NOMO-1 (cell line): Measurements from ENCODE around the gene NADSYN1.
"Not testable (repeated sequence)": the region's sequence is repeated elsewhere in the genome, so short reads cannot be mapped to it uniquely, and the experiment has no call there.

Source experiments
- DNase-seq, 2 experiments: peaks; one replicate each; lab custom pipeline; 2025; ENCODE audit not compliant: unreplicated experiment in 2 of 2; lab: John Stamatoyannopoulos, UW

Gene NADSYN1

DNA sequence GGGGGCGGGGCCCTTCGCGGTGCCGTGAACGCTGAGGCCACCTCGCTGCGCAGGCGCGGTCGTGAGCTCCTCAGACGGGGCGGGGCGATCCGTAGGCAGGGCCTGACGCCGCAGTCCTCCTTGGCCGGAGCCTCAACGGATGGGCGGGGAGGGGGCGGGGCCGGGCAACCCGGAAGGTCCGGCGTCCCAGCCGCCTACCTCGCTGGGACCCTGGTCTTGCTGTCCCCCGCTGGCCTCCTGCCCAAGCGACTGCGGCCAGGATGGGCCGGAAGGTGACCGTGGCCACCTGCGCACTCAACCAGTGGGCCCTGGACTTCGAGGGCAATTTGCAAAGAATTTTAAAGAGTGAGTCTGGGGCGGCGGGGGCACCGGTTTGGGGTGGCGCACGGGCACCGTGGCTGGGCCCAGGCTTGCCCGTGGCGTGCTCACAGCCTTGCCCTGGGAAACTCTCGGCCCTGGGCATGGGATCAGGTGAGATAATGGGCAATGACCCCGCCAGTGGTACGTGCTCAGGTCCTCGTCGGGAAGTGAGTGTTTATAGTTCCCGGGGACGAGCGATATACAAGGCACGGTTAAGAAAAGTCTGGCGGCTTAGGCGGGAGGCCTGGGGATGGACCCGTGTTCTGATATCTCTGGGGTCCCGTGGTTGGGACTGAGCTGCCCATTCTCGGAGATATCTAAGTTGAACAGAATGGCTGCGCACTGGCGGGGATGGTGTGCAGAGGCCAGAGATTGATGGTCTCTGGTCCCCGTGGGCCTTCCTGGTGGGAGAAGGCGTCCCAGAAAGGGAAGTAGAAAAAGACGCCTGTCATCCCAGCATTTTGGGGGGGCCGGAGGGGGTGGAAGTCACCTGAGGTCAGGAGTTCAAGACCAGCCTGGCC, at the start of gene NADSYN1:
NADSYN1 (plus strand) TSS at position 167 of the 881 bp plus-strand sequence; CDS start at position 261, 94 bp downstream.
- peak; percentile 88 to 89 for DNase-seq

DNA sequence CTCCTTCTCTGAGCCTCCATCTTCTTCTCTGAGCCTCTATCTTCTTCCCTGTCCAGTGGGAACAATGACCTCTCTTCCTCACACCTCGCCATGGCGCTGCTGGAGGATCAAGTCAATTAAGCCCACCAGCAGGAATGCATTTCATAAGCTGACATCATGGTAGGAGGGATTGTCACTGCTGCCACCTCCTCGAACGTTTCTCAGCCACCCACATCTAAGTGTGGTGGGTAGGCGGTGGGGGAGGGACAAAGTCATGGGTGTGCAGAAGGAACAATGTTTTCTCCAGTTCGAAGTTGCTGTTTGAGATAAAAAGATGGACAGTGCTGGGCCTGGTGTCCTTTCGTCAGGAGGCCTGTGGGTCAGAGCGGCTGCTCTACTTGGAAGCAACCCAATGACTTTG, 48.8 kb upstream of the NADSYN1 start:
- DNase-seq = no peak

DNA sequence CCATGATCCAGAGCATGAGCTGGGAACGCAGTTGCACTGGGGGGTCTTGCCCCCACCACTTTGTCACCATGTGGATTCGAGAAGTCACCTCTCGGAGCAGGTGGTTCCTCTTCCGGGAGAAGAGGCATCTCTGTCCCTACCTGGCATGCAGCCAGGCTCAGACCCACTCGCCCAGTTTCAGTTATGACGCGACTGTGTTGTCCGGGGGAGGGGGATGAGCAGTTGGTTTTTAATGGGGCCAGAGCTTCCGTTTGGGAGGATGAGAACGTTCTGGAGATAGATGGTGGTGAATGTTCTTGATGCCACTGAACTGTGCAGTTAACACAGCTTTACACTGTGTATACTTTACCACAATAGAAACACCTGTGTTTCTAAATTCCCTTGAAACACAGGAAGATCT, 46.3 kb upstream of the NADSYN1 start:
- no peak for DNase-seq

DNA sequence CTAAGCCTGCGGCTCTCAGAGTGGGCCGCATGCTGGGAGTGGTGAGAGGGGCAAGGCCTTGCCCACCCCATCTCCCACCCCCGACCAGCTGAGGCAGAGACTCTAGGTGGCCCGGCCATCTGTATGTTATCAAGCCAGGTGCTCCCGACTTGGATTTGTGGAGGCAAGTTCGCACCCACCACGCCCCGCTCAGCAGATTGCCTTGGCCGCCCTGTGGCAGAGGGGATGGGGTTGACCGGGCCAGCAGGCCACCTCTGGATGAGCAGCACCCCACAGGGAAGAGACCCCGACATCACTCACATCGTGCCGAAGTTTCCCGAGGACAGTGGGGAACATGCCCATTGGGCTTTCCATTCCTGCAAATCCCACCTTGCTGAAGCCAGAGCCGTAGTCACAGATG, 45.6 kb upstream of the NADSYN1 start:
- DNase-seq = no peak

DNA sequence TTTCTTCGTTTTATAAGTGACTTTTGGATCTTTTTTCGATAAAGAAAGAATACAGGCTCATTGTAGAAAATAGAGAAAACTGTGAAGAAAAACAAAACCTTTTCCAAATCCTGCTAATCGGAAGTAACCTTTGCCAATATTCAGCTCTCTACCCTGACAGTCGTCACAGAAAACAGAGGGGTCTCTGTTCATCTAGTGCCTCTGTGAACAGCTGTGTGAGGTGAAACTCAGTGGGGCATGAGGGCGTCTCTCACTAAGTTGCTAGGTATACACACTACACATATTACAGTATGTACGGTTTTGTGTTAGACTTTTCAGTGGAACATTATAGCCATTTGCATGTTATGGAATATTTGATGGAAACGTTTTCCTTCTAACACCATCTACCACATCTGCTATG, 44.2 kb upstream of the NADSYN1 start:
- no peak for DNase-seq

DNA sequence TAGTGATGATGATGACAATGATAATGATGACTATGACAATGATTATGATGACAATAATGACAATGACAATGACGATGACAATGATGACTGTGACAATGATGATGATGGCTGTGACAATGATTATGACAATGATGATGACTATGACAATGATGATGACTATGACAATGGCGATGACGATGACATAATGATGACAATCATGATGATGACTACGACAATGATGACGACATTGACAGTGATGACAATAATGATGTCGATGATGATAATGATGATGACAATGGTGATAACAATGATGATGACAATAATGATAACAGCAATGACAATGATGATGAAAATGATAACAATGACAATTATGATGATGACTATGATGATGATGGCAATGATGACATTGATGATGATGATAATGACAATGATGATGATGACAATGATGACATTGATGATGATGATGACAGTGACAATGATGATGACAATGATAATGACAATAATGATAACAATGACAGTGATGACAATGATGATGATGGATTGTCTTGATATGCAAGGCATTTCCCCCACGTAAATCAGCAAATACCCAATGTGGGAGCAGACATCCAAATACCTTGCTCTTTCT, 42.5 kb upstream of the NADSYN1 start:
- no peak for DNase-seq

DNA sequence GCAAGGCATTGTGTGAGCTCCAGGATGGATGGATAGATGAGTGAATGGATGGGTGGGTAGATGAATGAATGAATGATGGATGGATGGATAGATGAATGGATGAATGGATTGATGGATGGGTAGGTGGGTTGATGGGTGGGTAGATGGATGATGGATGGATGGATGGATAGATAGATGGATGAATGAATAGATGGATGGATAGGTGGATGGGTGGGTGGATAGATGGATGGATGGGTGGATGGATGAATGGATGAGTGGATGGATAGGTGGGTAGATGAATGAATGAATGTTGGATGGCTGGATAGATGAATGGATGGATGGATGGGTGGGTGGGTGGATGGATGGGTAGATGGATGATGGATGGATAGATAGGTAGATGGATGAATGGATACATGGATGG, 38.4 kb upstream of the NADSYN1 start:
- no peak for DNase-seq

DNA sequence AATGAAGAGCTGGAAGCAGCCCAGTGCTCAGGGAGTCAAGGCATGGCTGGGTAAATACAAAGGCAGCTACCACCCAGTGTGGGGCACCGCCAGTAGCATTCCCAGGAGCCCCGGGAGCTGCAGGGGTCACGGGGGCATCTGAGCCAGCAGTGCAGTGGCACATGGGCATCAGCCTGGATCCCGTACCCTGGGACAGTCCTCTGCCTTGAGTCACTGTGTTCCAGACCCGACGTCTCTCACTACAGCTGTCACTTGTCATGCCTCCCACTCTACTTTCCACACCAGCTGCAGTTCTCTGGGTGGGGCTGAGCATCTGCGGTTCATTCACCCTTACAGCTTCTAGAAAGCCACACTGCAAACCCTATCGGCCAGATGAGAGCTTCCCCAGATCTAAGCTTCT, 34.4 kb upstream of the NADSYN1 start:
- DNase-seq = no peak

DNA sequence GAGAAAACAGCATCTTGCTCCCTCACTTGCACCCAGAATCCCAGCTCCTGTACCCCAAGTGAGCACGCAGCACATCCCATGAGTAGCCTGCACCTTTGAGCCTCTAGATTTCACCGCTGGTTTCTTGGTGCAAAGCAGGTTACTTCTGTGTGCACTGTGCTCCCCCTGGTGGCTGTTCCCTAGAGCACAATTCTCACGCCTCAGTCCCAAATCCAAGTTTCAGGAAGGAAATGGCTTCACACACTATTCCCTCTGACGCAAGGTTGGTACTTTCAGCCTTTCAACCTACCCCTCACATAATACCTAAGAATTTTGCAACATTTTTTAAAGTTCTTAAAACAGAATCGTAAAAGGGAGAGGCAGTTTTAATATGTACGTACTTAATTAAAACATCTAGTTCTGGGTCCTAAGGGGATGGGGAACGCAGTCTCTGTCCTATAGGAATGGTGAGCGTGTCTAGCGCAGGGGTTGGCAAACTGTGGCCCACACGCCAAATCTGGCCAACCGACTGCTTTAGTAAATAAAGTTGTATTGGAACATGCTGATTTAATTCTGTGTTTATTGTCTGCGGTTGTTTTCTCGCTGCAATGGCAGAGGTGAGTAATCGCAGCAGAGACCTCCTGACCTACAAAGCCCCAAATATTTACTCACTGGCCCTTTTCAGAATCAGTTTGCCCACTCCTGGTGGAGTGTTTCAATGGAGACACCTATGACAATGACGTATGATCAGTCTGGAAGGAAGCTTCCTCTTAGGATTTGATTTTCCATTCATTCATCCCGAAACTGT, 32.4 kb upstream of the NADSYN1 start:
- peak; percentile 8 to 23 for DNase-seq

DNA sequence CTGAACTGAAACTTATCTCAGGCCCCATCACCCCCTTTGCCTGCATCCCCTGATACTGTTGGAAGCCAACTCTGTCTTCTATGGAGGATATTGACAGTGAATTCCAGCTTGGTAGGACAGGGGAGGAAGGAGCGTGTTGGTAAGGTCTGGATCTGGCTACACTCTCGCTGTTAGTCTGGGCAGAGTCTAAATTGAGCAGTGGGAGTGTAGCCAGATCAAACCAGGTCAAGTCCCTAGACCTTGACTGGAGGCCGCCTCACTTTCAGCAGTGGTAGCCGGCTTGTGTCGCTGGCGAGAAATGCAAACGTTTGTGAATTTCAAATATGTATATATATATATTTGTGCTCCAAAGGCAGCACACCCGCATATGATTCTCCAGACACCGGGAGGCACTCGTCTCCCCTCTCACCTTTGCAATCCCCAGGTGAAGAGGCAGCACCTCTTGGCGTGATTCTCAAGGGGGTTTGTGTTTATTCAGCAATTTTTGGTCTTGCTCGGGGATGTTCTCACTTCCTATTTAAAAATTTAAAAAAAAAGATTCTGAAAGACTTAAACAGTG, 31.5 kb upstream of the NADSYN1 start:
- no peak for DNase-seq

DNA sequence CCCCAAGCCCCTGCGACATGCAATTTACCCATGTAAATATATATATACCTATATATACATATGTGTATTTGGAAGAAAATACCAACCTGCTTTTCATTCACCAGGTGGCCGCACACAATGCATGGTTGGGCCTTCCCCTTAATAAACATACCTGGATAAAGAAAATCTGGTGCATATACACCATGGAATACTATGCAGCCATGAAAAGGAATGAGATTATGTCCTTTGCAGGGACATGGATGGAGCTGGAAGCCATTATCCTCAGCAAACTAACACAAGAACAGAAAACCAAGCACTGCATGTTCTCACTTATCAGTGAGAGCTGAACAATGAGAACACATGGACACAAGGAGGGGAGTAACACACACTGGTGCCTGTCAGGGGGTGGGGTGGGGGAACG, 30.7 kb upstream of the NADSYN1 start:
- DNase-seq = not testable (repeated sequence)

DNA sequence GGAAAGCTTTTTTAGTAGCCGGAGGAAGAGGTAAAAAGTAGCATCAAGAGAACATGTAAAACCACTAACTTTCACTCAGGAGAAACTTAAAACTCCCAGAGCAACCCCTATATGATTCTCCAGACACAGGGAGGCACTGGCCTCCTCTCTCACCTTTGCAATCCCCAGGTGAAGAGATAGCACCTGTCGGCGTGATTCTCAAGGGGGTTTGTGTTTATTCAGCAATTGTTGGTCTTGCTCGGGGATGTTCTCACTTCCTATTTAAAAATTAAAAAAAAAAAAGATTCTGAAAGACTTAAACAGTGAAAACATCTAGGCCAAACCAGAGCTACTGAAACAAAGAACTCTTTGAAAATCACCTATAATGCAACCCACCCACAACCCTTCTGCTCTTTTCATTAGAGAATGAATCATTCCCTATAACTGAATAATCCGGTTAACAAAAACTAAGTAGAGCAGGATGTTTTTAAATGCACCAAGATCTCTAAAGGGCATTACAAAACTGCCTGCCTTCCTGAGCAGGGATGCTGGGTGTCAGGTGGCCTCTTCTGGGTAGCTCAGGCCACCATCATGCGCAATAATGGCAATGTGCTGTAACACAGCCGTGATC, 29.7 kb upstream of the NADSYN1 start:
- DNase-seq = no peak

DNA sequence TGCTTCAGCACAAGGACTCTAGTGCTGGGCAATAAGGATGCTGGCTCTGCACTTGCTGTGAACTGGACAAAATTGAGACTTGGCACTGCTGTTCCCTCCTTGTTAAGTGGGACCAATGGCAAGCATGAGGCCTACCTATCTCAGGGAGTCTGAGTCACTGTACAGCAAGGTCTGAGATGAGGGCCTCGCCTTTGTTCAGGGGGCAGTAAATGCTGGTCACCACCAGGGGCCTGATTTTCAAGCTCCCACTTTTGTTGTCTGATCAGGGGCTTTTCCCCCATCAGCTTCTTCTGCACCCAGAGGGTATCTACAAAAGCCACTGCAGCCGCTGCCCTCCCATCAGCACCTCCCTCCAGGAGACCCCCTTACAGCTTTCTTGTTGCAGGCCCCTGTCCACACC, 27.6 kb upstream of the NADSYN1 start:
- no peak for DNase-seq

DNA sequence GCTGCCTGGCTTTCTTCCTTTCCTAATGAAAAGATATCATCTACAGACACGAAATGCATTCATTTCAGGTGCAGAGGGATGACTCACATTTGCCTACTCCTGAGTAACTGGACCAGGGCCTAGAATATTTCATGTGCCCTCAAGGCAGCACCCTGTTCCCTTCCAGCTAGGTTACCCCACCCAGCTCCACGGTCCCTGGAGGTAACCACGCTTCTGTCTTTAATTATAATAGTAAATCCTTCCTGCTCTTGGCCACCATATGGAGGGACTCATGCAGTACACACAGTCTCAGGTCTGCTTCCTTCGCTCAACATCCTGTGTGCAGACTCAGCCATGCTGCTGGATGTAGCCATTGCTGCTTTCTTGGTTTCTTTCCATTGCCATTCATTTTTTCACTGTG, 27.1 kb upstream of the NADSYN1 start:
- DNase-seq = no peak

DNA sequence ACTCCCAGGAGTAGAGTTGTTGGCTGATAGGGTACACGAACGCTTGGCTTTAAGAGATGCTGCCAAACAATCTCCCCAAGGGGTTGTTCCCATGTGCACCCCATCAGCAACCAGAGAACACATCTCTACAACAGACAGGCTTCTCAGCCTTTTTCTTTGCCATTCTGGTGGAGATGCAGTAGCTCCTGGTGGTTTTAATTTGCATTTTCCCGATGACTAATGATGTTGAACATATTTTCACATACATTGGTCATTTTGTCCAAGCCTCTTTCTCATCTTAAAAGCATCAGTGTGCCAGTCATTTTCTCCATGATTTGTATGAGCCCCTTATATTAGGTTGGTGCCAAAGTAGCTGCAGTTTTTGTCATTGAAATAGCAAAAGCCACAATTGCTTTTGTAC, 26.6 kb upstream of the NADSYN1 start:
- no peak for DNase-seq

DNA sequence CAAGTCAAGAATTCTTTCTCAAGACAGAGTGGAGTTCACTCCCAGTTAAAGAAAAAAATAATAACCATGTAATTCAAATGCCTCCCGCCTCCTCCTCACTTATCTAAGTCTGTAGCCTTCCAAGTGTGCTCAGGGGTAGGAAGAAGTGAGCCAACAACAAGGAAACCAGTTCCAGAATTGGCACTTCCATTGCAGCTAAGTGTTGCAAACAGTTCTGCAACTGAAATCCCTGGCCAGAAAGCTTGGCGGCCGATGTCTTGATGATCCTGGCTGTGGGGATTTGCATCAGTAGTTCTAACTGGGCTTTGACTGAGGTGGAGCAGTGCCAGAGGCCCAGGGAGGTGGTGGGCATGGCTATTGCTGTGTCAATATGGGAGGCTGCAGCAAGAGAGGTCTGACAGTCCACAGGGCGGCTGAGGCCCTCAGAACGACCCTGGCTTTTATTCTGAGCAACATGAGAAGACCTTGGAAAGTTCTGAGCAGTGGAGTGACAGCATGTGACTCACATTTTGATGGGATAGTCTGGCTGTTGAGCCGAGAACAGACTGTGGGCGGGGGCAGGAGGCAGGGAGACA, 24.1 kb upstream of the NADSYN1 start:
- no peak for DNase-seq

DNA sequence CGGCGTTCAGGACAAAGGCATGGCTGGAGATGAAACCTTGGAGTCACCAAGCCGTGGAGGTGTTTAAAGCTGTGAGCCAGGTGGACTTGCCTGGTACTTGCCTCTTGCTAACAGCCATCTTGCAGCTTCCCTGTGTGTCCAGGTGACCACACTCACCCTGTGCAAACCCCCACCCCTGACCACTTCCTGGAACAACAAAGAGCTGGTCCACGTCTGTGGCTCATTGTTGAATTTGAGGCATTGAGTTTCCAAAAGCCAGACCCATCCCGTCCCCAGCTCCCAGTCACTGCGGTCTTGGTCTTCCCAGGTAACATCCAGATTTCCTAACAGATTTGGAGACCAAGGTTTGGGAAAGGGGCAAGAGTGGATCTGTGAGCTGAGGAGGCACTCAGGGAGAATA, 23.3 kb upstream of the NADSYN1 start:
- no peak for DNase-seq

DNA sequence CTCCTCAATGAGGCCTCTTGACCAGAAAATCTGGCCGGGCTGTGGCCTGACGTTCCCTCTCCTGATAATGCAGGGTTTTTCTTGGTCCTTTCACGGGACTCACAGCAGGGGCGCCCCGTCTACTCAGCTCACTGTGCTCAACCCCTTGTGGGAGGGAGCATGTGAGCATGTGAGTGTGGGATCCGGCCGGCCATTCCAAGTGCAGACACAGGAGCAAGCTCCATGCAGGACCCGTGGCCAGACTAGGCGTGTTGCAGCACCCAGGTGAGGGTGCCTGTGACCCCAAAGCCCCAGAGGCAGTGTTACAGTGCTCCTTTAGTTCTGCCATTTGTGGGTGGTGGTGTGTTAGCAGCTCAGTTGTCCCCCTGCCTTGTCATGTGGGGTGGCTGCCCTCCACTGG, 22.8 kb upstream of the NADSYN1 start:
- no peak for DNase-seq

DNA sequence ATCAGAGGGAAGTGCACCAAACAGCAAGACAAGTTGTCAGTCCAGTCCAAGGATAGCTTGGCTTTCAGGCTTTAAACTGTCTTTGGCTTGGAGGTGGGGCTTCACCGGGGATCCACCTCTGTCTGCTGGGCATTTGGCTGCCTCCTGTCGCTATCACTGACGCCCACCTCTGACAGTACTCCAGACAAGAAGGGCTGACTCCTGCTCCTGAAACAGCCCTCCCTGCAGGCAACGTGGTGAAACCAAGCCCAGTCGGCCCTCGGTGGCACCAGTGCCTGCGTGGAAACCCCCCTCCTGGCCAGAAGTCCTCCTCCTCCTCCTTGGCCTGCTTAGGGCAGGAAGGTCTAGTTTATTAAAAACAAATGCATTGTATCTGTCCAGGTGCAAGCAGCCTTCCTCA, 21.7 kb upstream of the NADSYN1 start:
- DNase-seq = no peak
